ENCODE data around the gene CCR5AS.

Gene CCR5AS

DNA sequence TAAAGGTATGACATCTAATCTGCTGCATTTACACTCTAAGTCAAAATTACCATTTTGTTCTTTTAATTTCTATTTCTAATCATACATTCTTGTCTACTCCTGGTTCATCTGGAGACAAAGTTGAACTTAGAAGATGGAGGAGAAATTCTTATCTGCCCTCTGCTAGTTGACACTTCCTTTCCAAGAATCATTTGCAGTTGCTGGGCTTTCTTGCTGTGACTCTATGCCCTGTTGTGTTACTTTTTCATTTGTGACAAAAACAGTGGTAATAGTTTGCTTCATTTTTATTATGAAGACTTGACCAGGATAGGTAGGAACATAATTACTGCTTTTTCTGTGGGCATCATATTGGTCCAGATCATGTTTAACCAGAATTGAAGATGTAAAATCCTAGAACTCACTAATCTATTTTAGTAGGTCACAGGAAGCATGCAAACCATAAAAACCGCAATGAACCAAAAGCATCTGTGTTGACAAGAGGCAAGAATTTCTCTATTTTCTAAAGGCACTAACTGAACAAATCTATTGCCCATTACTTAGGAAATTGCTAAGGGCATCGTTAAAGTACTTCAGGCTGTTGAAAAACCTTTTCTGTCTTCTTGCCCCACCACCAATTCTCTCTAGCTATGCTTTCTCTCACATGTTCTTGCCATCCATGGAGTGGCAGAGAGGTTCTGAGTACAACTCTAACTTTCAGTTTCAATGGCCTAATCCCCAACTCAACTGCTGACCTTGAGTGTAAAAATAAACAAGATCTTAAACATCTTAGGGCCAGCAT lies 57.2 kb downstream of the CCR5AS start:
- TF ChIP-seq, protein P1, sequence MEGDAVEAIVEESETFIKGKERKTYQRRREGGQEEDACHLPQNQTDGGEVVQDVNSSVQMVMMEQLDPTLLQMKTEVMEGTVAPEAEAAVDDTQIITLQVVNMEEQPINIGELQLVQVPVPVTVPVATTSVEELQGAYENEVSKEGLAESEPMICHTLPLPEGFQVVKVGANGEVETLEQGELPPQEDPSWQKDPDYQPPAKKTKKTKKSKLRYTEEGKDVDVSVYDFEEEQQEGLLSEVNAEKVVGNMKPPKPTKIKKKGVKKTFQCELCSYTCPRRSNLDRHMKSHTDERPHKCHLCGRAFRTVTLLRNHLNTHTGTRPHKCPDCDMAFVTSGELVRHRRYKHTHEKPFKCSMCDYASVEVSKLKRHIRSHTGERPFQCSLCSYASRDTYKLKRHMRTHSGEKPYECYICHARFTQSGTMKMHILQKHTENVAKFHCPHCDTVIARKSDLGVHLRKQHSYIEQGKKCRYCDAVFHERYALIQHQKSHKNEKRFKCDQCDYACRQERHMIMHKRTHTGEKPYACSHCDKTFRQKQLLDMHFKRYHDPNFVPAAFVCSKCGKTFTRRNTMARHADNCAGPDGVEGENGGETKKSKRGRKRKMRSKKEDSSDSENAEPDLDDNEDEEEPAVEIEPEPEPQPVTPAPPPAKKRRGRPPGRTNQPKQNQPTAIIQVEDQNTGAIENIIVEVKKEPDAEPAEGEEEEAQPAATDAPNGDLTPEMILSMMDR (conservative IDR thresholded peaks at IDR 0.05; ENCODE audit: low read depth, low read length): no peak
- no peak for DNase-seq (ENCODE audit: low read depth)
- no peak overlapping the region for H3K4me3 ChIP-seq (ENCODE audit: low read depth, low read length)

DNA sequence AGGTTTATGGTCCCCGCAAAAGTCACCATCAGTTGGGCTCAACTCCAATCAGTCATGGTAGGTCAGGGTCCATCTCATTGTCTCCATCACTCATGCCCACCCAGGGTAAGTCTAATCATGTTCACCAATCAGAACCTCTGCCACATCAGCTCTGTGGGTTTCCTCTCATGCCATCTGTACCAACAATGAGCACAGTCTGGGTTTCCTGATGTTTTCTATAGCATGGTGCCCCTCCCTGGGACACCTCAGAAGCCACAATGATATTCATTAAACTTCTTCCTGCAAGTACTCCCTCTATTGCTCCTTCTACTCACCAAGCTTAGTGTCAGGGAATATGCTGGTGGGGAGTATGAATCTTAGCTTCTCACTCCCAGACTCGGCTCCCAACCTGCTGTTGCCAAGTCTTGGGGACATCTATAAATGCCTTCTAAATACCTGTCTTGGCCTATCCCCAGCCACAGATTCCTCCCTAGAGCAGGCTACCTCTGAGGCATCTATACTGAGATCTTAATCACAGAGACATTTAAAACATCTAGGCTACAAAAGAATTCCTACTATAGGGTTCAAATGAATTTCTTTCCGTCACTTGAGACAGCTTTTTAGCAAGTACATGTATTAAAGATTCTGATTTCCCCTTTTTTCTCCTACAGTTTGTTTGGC lies 57.9 kb downstream of the CCR5AS start:
- DNase-seq (ENCODE audit: low read depth): no peak
- TF ChIP-seq, protein P1 (conservative IDR thresholded peaks at IDR 0.05; ENCODE audit: low read depth, low read length): no peak
- H3K4me3 ChIP-seq (ENCODE audit: low read depth, low read length): no peak overlapping the region

DNA sequence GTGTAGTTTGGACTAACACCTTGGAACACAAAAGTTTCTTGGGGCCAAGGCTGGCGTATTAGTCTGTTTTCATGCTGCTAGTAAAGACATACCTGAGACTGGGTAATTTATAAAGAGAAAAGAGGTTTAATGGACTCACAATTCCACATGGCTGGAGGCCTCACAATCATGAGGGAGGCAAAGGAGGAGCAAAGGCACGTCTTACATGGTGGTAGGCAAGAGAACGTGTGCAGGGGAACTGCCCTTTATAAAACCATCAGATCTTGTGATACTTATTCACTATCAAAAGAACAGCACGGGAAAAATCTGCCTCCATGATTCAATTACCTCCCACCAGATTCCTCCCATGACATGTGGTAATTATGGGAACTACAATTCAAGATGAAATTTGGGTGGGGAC lies 62.4 kb downstream of the CCR5AS start:
- DNase-seq (ENCODE audit: low read depth): no peak
- TF ChIP-seq, protein P1 (conservative IDR thresholded peaks at IDR 0.05; ENCODE audit: low read depth, low read length): no peak
- H3K4me3 ChIP-seq (ENCODE audit: low read depth, low read length): no peak overlapping the region

DNA sequence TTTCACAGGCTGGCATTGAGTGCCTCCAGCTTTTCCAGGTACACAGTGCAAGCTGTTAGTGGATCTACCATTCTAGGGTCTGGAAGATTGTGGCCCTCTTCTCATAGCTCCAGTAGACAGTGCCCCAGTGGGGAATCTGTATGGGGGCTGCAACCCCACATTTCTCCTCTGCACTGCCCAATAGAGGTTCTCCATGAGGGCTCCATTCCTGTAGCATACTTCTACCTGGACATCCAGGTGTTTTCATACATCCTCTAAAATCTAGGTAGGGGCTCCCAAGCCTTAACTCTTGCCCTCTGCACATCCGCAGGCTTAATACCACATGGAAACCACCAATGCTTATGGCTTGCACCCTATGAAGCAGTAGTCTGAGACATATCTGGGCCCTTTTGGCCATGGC lies 68.0 kb downstream of the CCR5AS start:
- DNase-seq (ENCODE audit: low read depth): no peak
- H3K4me3 ChIP-seq (ENCODE audit: low read depth, low read length): no peak overlapping the region
- TF ChIP-seq, protein P1 (conservative IDR thresholded peaks at IDR 0.05; ENCODE audit: low read depth, low read length): no peak

DNA sequence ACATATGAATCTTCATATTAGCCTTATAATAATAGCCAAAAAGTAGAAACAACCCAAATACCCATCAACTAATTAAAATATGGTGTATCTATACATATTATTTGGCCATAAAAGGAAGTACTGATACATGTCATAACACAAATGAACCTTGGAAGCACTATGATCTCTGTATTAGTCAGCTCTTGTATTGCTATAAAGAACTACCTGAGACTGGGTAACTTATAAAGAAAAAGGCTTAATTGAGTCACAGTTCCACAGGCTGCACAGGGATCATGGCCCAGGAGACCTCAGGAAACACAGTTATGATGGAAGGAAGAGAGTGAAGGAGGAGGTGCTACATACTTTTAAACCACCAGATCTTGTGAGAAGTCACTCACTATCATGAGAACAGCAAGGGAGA lies 69.0 kb downstream of the CCR5AS start:
- H3K4me3 ChIP-seq (ENCODE audit: low read depth, low read length): no peak overlapping the region
- TF ChIP-seq, protein P1 (conservative IDR thresholded peaks at IDR 0.05; ENCODE audit: low read depth, low read length): no peak
- DNase-seq (ENCODE audit: low read depth): no peak

DNA sequence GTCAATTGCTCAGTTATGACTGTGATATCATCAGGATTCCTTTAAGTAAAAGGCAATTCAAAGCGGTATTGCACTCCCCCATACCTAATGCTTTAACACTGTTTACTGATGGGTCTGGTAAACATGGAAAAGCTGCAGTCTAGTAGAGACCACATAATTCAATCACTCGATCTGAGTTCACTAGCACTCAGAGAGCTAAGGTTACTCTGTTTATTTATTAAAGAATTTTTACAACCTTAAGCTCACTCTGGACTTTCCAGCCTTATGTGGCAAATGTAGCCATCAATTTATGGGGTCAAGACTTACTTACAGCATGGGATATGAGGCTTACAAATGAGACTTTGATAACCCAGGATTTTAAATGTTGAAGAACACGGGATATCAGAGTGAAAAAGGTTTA lies 71.3 kb downstream of the CCR5AS start:
- DNase-seq (ENCODE audit: low read depth): no peak
- no peak overlapping the region for H3K4me3 ChIP-seq (ENCODE audit: low read depth, low read length)
- TF ChIP-seq, protein P1 (conservative IDR thresholded peaks at IDR 0.05; ENCODE audit: low read depth, low read length): no peak
